Erythroblast (primary cell): Measurements from ENCODE around the gene EHMT1.

Experiments used
- GATA1 ChIP-seq: IDR thresholded peaks from 2 replicates; pipeline ENCODE4 v1.6.1; 2011; ENCODE audit warnings: low read depth, mild to moderate bottlenecking, control low read depth, low read length, moderate library complexity
- POLR2A ChIP-seq: IDR thresholded peaks from 2 replicates; pipeline ENCODE4 v1.6.1; 2011; ENCODE audit warnings: mild to moderate bottlenecking, low read length

GRCh38 chr9:137823986-137824771 is 205.4 kb downstream of the EHMT1 start:
- TF ChIP-seq POLR2A (no peak), GATA1 (no peak)
